IMR-90 (cell line): Measurements from ENCODE around the gene SMIM41. TPM values are rescaled to one million over a fixed set of nuclear protein-coding genes. Genes with fewer than 3 reads are reported as not detected.

Source experiments
- ATAC-seq: fragments of 200-7000 bp; cut with Tn5 transposase; 2 replicates; pipeline ENCODE4 v1.9.1; 2020; ENCODE audit warnings: low read depth, mild to moderate bottlenecking, moderate library complexity
- BruUV-seq: library from RNA; stranded (reverse); fragments of 400-500 nt; replicated peaks from 2 replicates; lab custom pipeline; 2021; lab: Mats Ljungman, UMichigan
- CTCF ChIA-PET: fragments of 300-600 bp; formaldehyde crosslinking; extraction: SDS; loops from one replicate; lab custom pipeline; 2021; ENCODE audit warnings: antibody characterized with exemption; lab: Yijun Ruan, JAX
- POLR2A ChIA-PET: fragments of 300-600 bp; sonication (Branson Sonifier 250); formaldehyde crosslinking; loops from one replicate; lab custom pipeline; 2022; ENCODE audit warnings: antibody characterized with exemption; ENCODE audit not compliant: unreplicated experiment; lab: Charles Lee
- DNase-seq: peaks from one replicate; pipeline ENCODE4 v3.0.0; 2013
- H2AFZ ChIP-seq: replicated peaks from 2 replicates; pipeline ENCODE3; 2013; ENCODE audit warnings: low read length, mild to moderate bottlenecking; ENCODE audit not compliant: poor library complexity
- H2AK5ac ChIP-seq: 2 replicates; pipeline ENCODE4 v1.6.1; 2013; ENCODE audit warnings: low read depth, low read length, inconsistent platforms
- H2AK9ac ChIP-seq: replicated peaks from 2 replicates; pipeline ENCODE3; 2013; ENCODE audit warnings: mild to moderate bottlenecking, low read depth, low read length, moderate library complexity; ENCODE audit not compliant: poor library complexity
- H2BK120ac ChIP-seq: 2 replicates; pipeline ENCODE4 v1.6.1; 2013; ENCODE audit warnings: low read depth, low read length, inconsistent platforms
- H2BK15ac ChIP-seq: 3 replicates; pipeline ENCODE4 v1.6.1; 2013; ENCODE audit warnings: low read depth, low read length, inconsistent platforms
- H2BK20ac ChIP-seq: 2 replicates; pipeline ENCODE4 v1.6.1; 2013; ENCODE audit warnings: low read depth, mild to moderate bottlenecking, inconsistent platforms, low read length, moderate library complexity
- H2BK5ac ChIP-seq: 2 replicates; pipeline ENCODE4 v1.6.1; 2013; ENCODE audit warnings: mild to moderate bottlenecking, low read depth, low read length, inconsistent platforms; ENCODE audit not compliant: poor library complexity, severe bottlenecking
- H3K14ac ChIP-seq: replicated peaks from 2 replicates; pipeline ENCODE4 v1.6.1; 2013; ENCODE audit warnings: low read depth, low read length, inconsistent platforms
- H3K18ac ChIP-seq: 2 replicates; pipeline ENCODE4 v1.6.1; 2013; ENCODE audit warnings: low read depth, low read length, control low read depth
- H3K23ac ChIP-seq: 2 replicates; pipeline ENCODE4 v1.6.1; 2013; ENCODE audit warnings: low read depth, low read length, inconsistent platforms
- H3K27ac ChIP-seq: 2 replicates; pipeline ENCODE4 v1.5.1; 2013; ENCODE audit warnings: mild to moderate bottlenecking, control low read depth, low read length; ENCODE audit not compliant: insufficient read depth
- H3K27me3 ChIP-seq: 2 replicates; pipeline ENCODE4 v1.6.1; 2013; ENCODE audit warnings: low read length; ENCODE audit not compliant: control insufficient read depth, insufficient read depth
- H3K36me3 ChIP-seq: 2 replicates; pipeline ENCODE4 v1.6.1; 2013; ENCODE audit warnings: low read length, mixed read lengths; ENCODE audit not compliant: control insufficient read depth, insufficient read depth
- H3K4ac ChIP-seq: 2 replicates; pipeline ENCODE4 v1.6.1; 2013; ENCODE audit warnings: low read depth, low read length, inconsistent platforms
- H3K4me1 ChIP-seq: 2 replicates; pipeline ENCODE4 v1.6.1; 2013; ENCODE audit warnings: low read length, mixed read lengths; ENCODE audit not compliant: control insufficient read depth, insufficient read depth
- H3K4me2 ChIP-seq: 2 replicates; pipeline ENCODE4 v1.6.1; 2013; ENCODE audit warnings: low read depth, mild to moderate bottlenecking, control low read depth, low read length, moderate library complexity
- H3K4me3 ChIP-seq: 2 replicates; pipeline ENCODE4 v1.5.1; 2013; ENCODE audit warnings: low read depth, mild to moderate bottlenecking, control low read depth, low read length, moderate library complexity; ENCODE audit not compliant: insufficient read depth
- H3K56ac ChIP-seq: 2 replicates; pipeline ENCODE4 v1.6.1; 2013; ENCODE audit warnings: low read length, inconsistent platforms; ENCODE audit not compliant: insufficient read depth; ENCODE audit errors: extremely low read depth
- H3K79me1 ChIP-seq, 2 experiments: 2 replicates each; pipeline ENCODE4 v1.6.1; 2013; ENCODE audit warnings: low read length in 2 of 2, inconsistent platforms in 1 of 2, low read depth in 1 of 2
- H3K9ac ChIP-seq: 2 replicates; pipeline ENCODE4 v1.6.1; 2013; ENCODE audit warnings: low read depth, low read length, control low read depth
- H3K9me1 ChIP-seq: 2 replicates; pipeline ENCODE4 v1.6.1; 2013; ENCODE audit warnings: low read length, inconsistent platforms; ENCODE audit not compliant: insufficient read depth
- H3K9me3 ChIP-seq: 2 replicates; pipeline ENCODE4 v1.6.1; 2013; ENCODE audit warnings: low read length; ENCODE audit not compliant: control insufficient read depth, insufficient read depth
- H4K20me1 ChIP-seq: 2 replicates; pipeline ENCODE4 v1.6.1; 2013; ENCODE audit warnings: low read length, inconsistent platforms; ENCODE audit not compliant: insufficient read depth
- H4K5ac ChIP-seq: 2 replicates; pipeline ENCODE4 v1.6.1; 2013; ENCODE audit warnings: mild to moderate bottlenecking, low read depth, low read length, control low read depth
- H4K8ac ChIP-seq, 2 experiments: 2 replicates each; pipeline ENCODE4 v1.6.1; 2013; ENCODE audit warnings: low read depth in 2 of 2, low read length in 2 of 2, control low read depth in 1 of 2, inconsistent platforms in 1 of 2
- H4K91ac ChIP-seq: 2 replicates; pipeline ENCODE4 v1.6.1; 2013; ENCODE audit warnings: low read depth, low read length, inconsistent platforms; ENCODE audit not compliant: insufficient read depth
- CEBPB ChIP-seq: IDR thresholded peaks from 2 replicates; pipeline ENCODE4 v1.6.1; 2012; ENCODE audit warnings: low read depth, low read length, improper control_type of control experiment
- MAZ ChIP-seq: IDR thresholded peaks from 2 replicates; pipeline ENCODE4 v1.6.1; 2012; ENCODE audit warnings: low read depth, mild to moderate bottlenecking, low read length, improper control_type of control experiment, moderate library complexity, borderline replicate concordance
- MXI1 ChIP-seq: IDR thresholded peaks from 2 replicates; pipeline ENCODE4 v1.6.1; 2012; ENCODE audit warnings: low read depth, mild to moderate bottlenecking, low read length, moderate library complexity, borderline replicate concordance
- NFE2L2 ChIP-seq: fragments of 150-350 bp; IDR thresholded peaks from 2 replicates; pipeline ENCODE4 v1.6.1; 2016; ENCODE audit warnings: low read depth, mild to moderate bottlenecking, low read length
- RFX5 ChIP-seq: IDR thresholded peaks from 2 replicates; pipeline ENCODE4 v1.8.0; 2012; ENCODE audit warnings: low read depth, mild to moderate bottlenecking, low read length, moderate library complexity
- SMC3 ChIP-seq: fragments of 150-350 bp; IDR thresholded peaks from 2 replicates; pipeline ENCODE4 v1.6.1; 2016; ENCODE audit warnings: low read depth, mild to moderate bottlenecking, antibody characterized with exemption, low read length, moderate library complexity
- WGBS, 2 experiments: methylation state at CpG; one replicate each; pipeline versions ENCODE4 v1.1.5 to v1.1.7; 2013; ENCODE audit warnings: missing lambda C conversion rate in 2 of 2; ENCODE audit not compliant: insufficient read length in 1 of 2; ENCODE audit errors: extremely low coverage in 2 of 2; 5-methylcytosine and 5-hydroxymethylcytosine counted together
- dilution Hi-C: fragments of 300-500 bp; cut with HindIII; formaldehyde crosslinking; loops from one replicate; pipeline ENCODE4 v1.14.3; 2018; ENCODE audit warnings: low sequenced_read_pairs; ENCODE audit not compliant: unreplicated experiment
- in situ Hi-C: fragments of 300-500 bp; cut with MboI; formaldehyde crosslinking; loops from 3 replicates; pipeline ENCODE4 v1.14.3; 2019; ENCODE audit warnings: low sequenced_read_pairs, inconsistent platforms, mixed read lengths
- intact Hi-C: fragments of 100-400 bp; cut with micrococcal nuclease; formaldehyde crosslinking; loops from 2 replicates; pipeline ENCODE4 v1.10.0; 2022
- polyA plus RNA-seq, 3 experiments: library from polyadenylated mRNA; depleted of rRNA; stranded (reverse); fragments of >200 nt; gene quantifications; 2 replicates each; pipeline ENCODE4 v1.2.3, GENCODE V29; 2012; ENCODE audit warnings: low replicate concordance in 1 of 3
- total RNA-seq: library from RNA; depleted of rRNA; stranded (reverse); fragments of >200 nt; gene quantifications from 2 replicates; pipeline ENCODE4 v1.2.3, GENCODE V29; 2012
- TF ChIP-seq, protein P1 (sequence below): fragments of 150-350 bp; IDR thresholded peaks from 2 replicates; pipeline ENCODE4 v1.6.1; 2017; ENCODE audit warnings: mild to moderate bottlenecking, antibody characterized with exemption, low read length, low read depth
- TF ChIP-seq, protein P2 (sequence below): conservative IDR thresholded peaks from 2 replicates; pipeline ENCODE4 v1.5.1; 2012; ENCODE audit warnings: mild to moderate bottlenecking, low read depth, low read length, improper control_type of control experiment

The SMIM41 gene
- total and polyA plus RNA-seq, 2 of the 4 experiments (the other 2 are of a cell fraction): not detected

DNA sequence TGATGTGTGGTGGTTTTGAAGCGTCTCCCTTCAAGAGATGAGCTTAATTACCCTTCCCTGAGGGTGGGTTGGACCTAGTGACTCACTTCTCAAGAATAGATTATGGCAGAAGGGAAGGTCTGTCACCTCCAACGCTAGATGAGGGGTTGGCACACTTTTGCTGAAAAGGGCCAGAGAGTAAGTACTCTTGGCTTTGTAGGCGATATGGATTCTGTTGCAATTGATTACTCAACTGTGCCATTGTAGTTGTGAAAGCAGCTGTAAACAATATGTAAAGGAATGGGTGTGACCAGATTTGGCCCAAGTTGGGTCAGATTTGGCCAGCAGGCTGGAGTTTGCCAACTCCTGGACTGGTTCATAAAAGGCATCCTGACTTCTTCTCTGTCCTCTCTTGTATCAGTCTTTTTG lies 53.3 kb downstream of the SMIM41 start:
- no peak overlapping the region for H3K4me2 ChIP-seq
- CTCF ChIA-PET: interaction anchor here (1.0 to 1.1 kb wide), 2 partner anchors 11 to 107 kb away, joined by 3 read pairs; no protein-coding TSS in a partner anchor
- no peak overlapping the region for H3K18ac ChIP-seq
- POLR2A ChIA-PET: no interaction called here
- no peaks in the 10 kb centered on the region for H3K79me1 ChIP-seq
- H2AK5ac ChIP-seq: no peak overlapping the region
- H3K9me3 ChIP-seq: peaks cover 3% of the 10 kb centered on the region
- no peak overlapping the region for H2BK15ac ChIP-seq
- intact Hi-C loops: no loop called here
- H2AK9ac ChIP-seq: no peak overlapping the region
- H3K27ac ChIP-seq: no peak overlapping the region
- no peak for DNase-seq
- no peak overlapping the region for H3K14ac ChIP-seq
- no TSS peak for BruUV-seq
- no peaks in the 10 kb centered on the region for H3K36me3 ChIP-seq
- H2BK20ac ChIP-seq: no peak overlapping the region
- H3K27me3 ChIP-seq: peaks cover 33% of the 10 kb centered on the region
- H2BK120ac ChIP-seq: no peak overlapping the region
- H4K91ac ChIP-seq: no peak overlapping the region
- H3K23ac ChIP-seq: no peak overlapping the region
- H3K4me1 ChIP-seq: no peaks in the 10 kb centered on the region
- H3K9ac ChIP-seq: no peak overlapping the region
- dilution Hi-C loops: no loop called here
- no peak overlapping the region for H2BK5ac ChIP-seq
- H4K20me1 ChIP-seq: no peaks in the 10 kb centered on the region
- no peak overlapping the region for H4K5ac ChIP-seq
- in situ Hi-C loops: no loop called here
- H3K4ac ChIP-seq: no peak overlapping the region
- 47% methylated on average over 2 of the region's 3 CpGs; no CpG with 5 or more reads in 1 of the 2 experiments for WGBS, 2 experiments
- H2AFZ ChIP-seq: no peak overlapping the region
- H3K56ac ChIP-seq: no peak overlapping the region
- H3K4me3 ChIP-seq: no peak overlapping the region
- H3K9me1 ChIP-seq: no peaks in the 10 kb centered on the region
- ATAC-seq: no peak
- TF ChIP-seq, protein P1, sequence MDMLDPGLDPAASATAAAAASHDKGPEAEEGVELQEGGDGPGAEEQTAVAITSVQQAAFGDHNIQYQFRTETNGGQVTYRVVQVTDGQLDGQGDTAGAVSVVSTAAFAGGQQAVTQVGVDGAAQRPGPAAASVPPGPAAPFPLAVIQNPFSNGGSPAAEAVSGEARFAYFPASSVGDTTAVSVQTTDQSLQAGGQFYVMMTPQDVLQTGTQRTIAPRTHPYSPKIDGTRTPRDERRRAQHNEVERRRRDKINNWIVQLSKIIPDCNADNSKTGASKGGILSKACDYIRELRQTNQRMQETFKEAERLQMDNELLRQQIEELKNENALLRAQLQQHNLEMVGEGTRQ: no peak
- TF ChIP-seq MAZ (no peak), CEBPB (no peak), SMC3 (no peak), MXI1 (no peak), NFE2L2 (no peak), RFX5 (no peak)
- TF ChIP-seq, protein P2, sequence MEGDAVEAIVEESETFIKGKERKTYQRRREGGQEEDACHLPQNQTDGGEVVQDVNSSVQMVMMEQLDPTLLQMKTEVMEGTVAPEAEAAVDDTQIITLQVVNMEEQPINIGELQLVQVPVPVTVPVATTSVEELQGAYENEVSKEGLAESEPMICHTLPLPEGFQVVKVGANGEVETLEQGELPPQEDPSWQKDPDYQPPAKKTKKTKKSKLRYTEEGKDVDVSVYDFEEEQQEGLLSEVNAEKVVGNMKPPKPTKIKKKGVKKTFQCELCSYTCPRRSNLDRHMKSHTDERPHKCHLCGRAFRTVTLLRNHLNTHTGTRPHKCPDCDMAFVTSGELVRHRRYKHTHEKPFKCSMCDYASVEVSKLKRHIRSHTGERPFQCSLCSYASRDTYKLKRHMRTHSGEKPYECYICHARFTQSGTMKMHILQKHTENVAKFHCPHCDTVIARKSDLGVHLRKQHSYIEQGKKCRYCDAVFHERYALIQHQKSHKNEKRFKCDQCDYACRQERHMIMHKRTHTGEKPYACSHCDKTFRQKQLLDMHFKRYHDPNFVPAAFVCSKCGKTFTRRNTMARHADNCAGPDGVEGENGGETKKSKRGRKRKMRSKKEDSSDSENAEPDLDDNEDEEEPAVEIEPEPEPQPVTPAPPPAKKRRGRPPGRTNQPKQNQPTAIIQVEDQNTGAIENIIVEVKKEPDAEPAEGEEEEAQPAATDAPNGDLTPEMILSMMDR: no peak
- H4K8ac ChIP-seq: no peak overlapping the region
